Kidney (tissue), 14 donors: ENCODE results near the gene PCDHGA5. TPM values are rescaled to one million over a fixed set of nuclear protein-coding genes. Genes with fewer than 3 reads are reported as not detected.
A peak's percentile ranks its signal among the peaks of the same experiment; 100 is the strongest.
"Not testable (repeated sequence)": the region's sequence is repeated elsewhere in the genome, so short reads cannot be mapped to it uniquely, and the experiment has no call there.

Experiments
- DNase-seq, 5 donors: peaks; one replicate each; pipeline ENCODE4 v3.0.0-alpha.2; 2013 to 2020
- FAIRE-seq: peaks from 2 replicates; lab custom pipeline; 2012; peaks lifted over from hg19 to GRCh38; lab: Jason Lieb, UNC
- H3K27ac ChIP-seq, 2 donors: one replicate each; pipeline ENCODE4 v1.7.0; 2013; ENCODE audit warnings: low read depth in 2 of 2, low read length in 2 of 2, inconsistent platforms in 1 of 2
- H3K27me3 ChIP-seq: one replicate; pipeline ENCODE4 v1.7.1; 2013; ENCODE audit warnings: low read length, inconsistent platforms; ENCODE audit not compliant: control insufficient read depth, insufficient read depth
- H3K36me3 ChIP-seq, 3 donors: one replicate each; pipeline versions ENCODE4 v1.7.0 to v1.7.1; 2013; ENCODE audit warnings: low read length in 3 of 3, control low read depth in 1 of 3, inconsistent platforms in 1 of 3; ENCODE audit not compliant: insufficient read depth in 3 of 3, control insufficient read depth in 2 of 3
- H3K4me1 ChIP-seq, 3 donors: one replicate each; pipeline versions ENCODE4 v1.7.0 to v1.7.1; 2013; ENCODE audit warnings: low read length in 3 of 3, inconsistent platforms in 1 of 3, low read depth in 1 of 3; ENCODE audit not compliant: control insufficient read depth in 2 of 3, insufficient read depth in 2 of 3
- H3K4me3 ChIP-seq, 3 donors: one replicate each; pipeline versions ENCODE4 v1.7.0 to v1.8.1; 2013; ENCODE audit warnings: low read length in 3 of 3, control low read depth in 1 of 3, inconsistent platforms in 1 of 3
- H3K9ac ChIP-seq, 3 donors: one replicate each; pipeline versions ENCODE4 v1.7.0 to v1.7.1; 2013; ENCODE audit warnings: low read length in 3 of 3, control low read depth in 1 of 3, inconsistent platforms in 1 of 3
- H3K9me3 ChIP-seq, 3 donors: one replicate each; pipeline versions ENCODE4 v1.7.0 to v1.7.1; 2013; ENCODE audit warnings: low read length in 3 of 3, control low read depth in 1 of 3, inconsistent platforms in 1 of 3; ENCODE audit not compliant: control insufficient read depth in 2 of 3, insufficient read depth in 1 of 3
- CTCF ChIP-seq: IDR thresholded peaks from 3 replicates; pipeline ENCODE4 v1.5.1; 2012; ENCODE audit warnings: mild to moderate bottlenecking, moderate library complexity, borderline replicate concordance; ENCODE audit not compliant: insufficient read depth; ENCODE audit errors: extremely low read depth
- intact Hi-C: fragments of 100-400 bp; cut with DNase I; formaldehyde crosslinking; loops from one replicate; pipeline ENCODE4 v1.11.1; 2022
- polyA plus RNA-seq: library from polyadenylated mRNA; stranded (reverse); fragments of 350-450 nt; fragmentation: Illumina TruSeq; extraction: RNeasy Lipid Tissue Mini Kit (QIAGEN cat#74804); gene quantifications from one replicate; pipeline ENCODE4 v1.2.3, GENCODE V29; 2014; ENCODE audit warnings: low read depth, low replicate concordance; ENCODE audit not compliant: insufficient read depth
- total RNA-seq: library from RNA; stranded (reverse); fragmentation: NEBNext Ultra II Directional; extraction: Animal tissue kit (Norgen Biotek cat#: 25700); gene quantifications from one replicate; pipeline ENCODE4 v1.2.1, GENCODE V29; 2021
- donor health status: control.
- donor health status: control.
- donor health status: control.
- donor health status: control.
- donor health status: control.
- donor health status: DM: yes; HTN: yes; CAD: no.
- donor health status: Normal renal cell carcinoma (clear cell type).

PCDHGA5 gene
- total and polyA plus RNA-seq, 2 donors from 2014 or later: 2.8 TPM; not detected in 1

- H3K27me3 ChIP-seq, H3K9ac ChIP-seq, H3K4me1 ChIP-seq, H3K27ac ChIP-seq, intact Hi-C loops, H3K36me3 ChIP-seq, FAIRE-seq: not testable (repeated sequence)
- H3K9me3 ChIP-seq: peaks cover 2 to 49% (median 14%) of the 10 kb centered on the region in 3 donors
- peak within 1 kb of the TSS in 2 of 3 donors; percentile 39 to 45 for H3K4me3 ChIP-seq
- peak in 2 of 5 donors; percentile 27 to 36 for DNase-seq
- peak; percentile 47 for TF ChIP-seq CTCF
Observed at GRCh38 chr5:141397756-141398551, 34.0 kb downstream of the PCDHGA5 start, which contains the start of gene PCDHGB5. Gene PCDHGB5 (plus strand): TSS chr5:141397947. CDS start chr5:141398128, 181 bp downstream.

DNA sequence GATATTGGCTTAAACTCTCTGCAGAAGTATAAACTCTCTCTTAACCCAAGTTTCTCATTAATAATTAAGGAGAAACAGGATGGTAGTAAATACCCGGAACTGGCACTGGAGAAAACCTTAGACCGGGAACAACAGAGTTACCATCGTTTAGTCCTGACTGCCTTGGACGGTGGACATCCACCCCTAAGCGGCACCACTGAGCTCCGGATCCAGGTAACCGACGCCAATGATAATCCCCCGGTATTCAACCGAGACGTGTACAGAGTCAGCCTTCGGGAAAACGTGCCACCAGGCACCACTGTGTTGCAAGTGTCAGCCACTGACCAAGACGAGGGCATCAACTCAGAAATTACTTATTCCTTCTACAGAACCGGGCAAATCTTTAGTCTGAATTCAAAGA, 34.6 kb downstream of the PCDHGA5 start:
- peak overlapping the region in 2 of 3 donors; percentile 39 to 45 for H3K4me3 ChIP-seq
- TF ChIP-seq CTCF: no peak
- no peak overlapping the region for H3K9ac ChIP-seq
- no peak for DNase-seq
- intact Hi-C loops: no loop called here
- H3K4me1 ChIP-seq: no peaks in the 10 kb centered on the region
- H3K27me3 ChIP-seq: no peaks in the 10 kb centered on the region
- no peak for FAIRE-seq
- H3K9me3 ChIP-seq: peaks cover 3 to 50% (median 14%) of the 10 kb centered on the region in 3 donors
- H3K27ac ChIP-seq: no peak overlapping the region
- no peaks in the 10 kb centered on the region for H3K36me3 ChIP-seq

GRCh38 chr5:141399555-141400258, 35.7 kb downstream of the PCDHGA5 start:
- intact Hi-C loops: no loop called here
- Histone ChIP-seq H3K9ac (no peak overlapping the region), H3K4me1 (no peaks in the 10 kb centered on the region), H3K27me3 (no peaks in the 10 kb centered on the region), H3K4me3 (peak overlapping the region in 1 of 3 donors; percentile 25), H3K36me3 (no peaks in the 10 kb centered on the region), H3K9me3 (peaks cover 3 to 54% (median 20%) of the 10 kb centered on the region in 3 donors), H3K27ac (no peak overlapping the region)
- DNase-seq (no peak), FAIRE-seq (no peak)
- TF ChIP-seq CTCF: no peak
